GM18519 (cell line): ENCODE measurements around the gene LINC00632.
"Not testable (repeated sequence)": the region's sequence is repeated elsewhere in the genome, so short reads cannot be mapped to it uniquely, and the experiment has no call there.

Source experiments
- ATAC-seq: cut with Tn5 transposase; IDR thresholded peaks from one replicate; pipeline ENCODE4 v1.9.1; 2021; ENCODE audit warnings: mild to moderate bottlenecking, moderate library complexity; ENCODE audit not compliant: unreplicated experiment, low FRiP score

LINC00632 gene

DNA sequence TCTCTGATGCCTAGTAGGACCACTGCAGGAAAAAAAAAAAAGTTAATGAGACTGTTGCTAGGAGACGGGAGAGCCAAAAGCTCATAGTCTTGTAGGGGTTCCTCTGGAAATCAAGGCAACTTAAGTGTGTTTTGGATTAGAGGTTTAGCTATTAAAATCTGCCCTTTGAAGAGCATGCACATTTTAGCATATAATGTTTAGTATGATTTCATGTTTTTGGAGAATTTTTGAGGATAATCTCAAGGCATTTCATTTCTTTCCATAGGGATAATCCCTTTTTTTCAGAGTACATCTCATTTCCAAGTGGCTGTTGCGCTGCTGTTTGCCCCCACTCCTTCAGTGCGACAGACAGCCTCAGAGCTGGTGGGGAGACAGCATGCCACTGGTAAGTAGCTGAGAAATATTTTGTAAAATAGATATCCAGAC is at the start of gene LINC00632:
TSS of gene LINC00632 (plus strand) at position 339 of the 426 bp plus-strand sequence.
- no peak for ATAC-seq

- no peak for ATAC-seq
Measured at GRCh38 chrX:140661643-140662042, 47.9 kb upstream of the LINC00632 start.

GRCh38 chrX:140664939-140665338 is 44.6 kb upstream of the LINC00632 start:
- ATAC-seq: no peak

DNA sequence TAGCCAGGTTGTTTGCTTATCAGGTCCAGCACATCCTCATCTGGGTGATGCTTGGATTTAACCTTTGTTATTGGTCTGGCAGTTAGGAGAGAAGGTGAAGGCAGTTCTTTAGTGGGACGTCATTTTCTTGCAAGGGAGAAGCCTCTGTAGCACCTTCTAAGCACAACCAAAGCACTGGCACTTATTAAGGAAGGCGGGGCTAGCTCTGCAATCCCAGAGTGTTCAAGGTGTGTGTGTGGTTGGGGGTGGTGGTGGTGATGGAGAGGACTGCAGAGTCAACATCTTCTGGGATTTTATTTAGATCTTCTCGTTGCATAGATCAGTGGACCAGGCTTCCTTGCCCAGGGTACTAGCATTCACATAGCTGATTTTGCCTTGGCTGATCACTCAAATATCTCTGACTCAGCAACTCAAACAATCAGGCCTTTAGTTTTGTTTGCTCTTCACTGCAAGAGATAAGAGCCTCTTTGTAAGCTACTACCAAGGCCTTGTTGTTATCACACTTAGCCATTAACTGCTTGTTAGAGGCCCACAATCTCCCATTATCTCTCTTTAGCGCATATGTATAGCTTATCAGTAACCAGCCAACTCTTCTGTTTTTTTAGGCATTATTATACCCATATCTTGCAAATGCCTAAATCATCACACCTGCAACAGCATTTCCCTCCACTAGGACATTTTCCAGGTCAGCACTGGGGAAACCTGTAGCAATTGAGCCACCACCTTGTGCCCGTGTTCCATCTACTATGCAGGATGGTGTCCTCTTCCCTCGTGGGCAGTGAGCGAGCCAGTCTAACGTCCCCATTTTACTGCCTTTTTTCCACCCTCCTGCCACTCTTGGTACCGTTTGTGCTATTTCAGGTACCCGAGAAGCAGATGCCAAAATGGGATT is 36.5 kb upstream of the LINC00632 start:
- ATAC-seq: no peak

GRCh38 chrX:140687706-140688105 is 21.9 kb upstream of the LINC00632 start:
- ATAC-seq: no peak

DNA sequence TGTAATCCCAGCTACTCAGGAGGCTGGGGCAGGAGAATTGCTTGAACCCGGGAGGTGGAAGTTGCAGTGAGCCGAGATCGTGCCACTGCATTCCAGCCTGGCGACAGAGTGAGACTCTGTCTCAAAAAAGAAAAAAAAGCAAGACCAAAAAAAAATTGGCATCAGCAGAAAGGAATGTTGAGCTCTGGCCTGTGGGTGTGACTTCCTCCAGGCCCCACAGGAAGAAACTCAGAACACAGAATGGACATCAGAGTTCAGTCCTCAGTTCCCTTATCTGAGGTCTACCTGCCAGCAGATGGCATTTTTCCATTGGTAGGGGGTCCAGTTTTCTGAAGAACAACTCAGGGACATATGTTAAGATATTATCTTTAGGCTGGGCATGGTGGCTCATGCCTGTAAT is 18.0 kb upstream of the LINC00632 start:
- not testable (repeated sequence) for ATAC-seq

- no peak for ATAC-seq
Measured at GRCh38 chrX:140697618-140698017, 11.9 kb upstream of the LINC00632 start.

- peak; percentile 93 for ATAC-seq
Measured at GRCh38 chrX:140701480-140701879, 8.1 kb upstream of the LINC00632 start.

DNA sequence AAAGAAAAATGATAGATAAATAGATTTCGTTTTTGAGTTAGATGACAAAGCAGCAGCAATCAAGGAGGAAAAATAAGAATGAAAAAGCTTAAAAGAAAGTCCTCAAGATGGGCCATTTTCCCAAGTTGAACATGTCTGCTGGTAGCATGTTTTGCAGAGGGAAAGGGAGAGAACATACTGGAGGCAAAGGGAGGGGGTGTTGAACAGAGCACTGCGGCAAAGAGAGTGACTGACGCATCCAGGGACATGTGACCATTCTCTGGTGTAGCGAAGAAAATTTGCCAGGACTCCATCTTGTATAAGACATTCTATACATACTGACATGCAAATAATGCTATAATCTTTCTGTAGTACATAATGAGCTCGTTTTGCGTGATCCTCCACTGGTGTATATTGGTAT is 1.2 kb downstream of the LINC00632 start:
- no peak for ATAC-seq

DNA sequence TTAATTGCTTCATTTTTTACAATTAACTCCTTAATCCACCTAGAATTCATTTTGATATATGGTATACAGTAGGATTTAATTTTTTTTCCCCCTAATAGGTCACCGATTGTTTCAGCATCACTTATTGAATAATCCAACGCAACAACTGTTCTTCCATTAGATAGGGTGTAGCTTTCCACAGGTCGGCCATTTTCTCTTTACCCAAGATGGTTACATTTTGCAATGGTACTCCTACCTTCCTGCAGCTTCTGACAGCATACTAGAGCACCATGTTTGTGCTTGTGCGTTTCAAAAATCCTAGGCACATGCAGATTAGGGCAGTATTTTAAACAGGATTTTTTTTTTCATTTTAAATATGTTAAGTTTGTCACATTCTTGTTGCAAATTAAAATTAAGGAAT is 2.3 kb downstream of the LINC00632 start:
- no peak for ATAC-seq

- peak; percentile 74 for ATAC-seq
Measured at GRCh38 chrX:140712413-140713173, 3.0 kb downstream of the LINC00632 start.

GRCh38 chrX:140713174-140713539 is 3.6 kb downstream of the LINC00632 start:
- peak; percentile 75 for ATAC-seq

DNA sequence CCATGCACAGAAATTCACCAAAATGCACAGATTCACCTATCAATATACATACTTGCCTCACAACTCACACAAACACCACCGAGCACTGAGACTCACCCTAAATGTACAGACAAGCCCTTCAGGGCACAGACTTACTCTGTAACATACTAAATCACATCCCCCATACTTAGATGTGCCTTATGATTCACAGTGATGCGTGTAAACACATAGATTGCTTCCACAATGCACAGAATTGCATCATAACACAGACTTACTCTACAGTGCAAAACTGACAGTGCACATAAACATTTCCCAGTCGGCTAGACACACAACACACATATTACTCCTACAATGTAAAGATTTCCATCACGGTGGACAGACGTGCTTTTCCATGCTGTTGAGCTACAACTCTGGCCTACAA is 6.2 kb downstream of the LINC00632 start:
- ATAC-seq: no peak

DNA sequence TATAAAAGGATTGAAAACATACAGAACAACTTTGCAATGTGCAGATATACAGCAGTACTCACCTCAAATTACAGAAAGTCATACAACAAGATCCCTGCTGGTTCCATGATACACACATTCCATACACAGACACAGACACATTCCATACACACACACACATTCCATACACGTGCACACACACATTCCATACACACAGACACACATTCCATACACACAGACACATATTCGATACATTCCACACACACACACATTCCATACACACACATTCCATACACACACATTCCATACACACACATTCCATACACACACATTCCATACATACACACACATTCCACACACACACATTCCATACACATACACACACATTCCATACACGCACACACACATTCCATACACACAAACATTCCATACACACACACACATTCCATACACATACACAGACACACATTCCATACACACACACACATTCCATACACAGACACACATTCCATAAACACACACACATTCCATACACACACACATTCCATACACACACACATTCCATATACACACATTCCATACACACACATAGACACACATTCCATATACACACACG is 13.7 kb downstream of the LINC00632 start:
- ATAC-seq: no peak

- no peak for ATAC-seq
Measured at GRCh38 chrX:140724309-140724708, 14.8 kb downstream of the LINC00632 start.

DNA sequence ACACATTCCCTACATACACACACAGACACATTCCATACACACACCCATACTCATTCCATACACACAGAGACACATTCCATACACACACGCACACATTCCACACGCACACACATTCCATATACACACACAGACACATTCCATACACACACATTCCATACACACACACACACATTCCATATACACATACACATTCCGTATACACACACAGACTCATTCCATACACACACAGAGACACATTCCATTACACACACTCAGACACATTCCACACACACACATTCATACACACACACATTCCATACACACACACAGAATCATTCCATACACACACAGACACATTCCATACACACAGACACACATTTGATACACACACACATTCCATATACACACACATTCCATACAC is 15.2 kb downstream of the LINC00632 start:
- ATAC-seq: no peak

GRCh38 chrX:140725500-140725899 is 15.9 kb downstream of the LINC00632 start:
- ATAC-seq: no peak

DNA sequence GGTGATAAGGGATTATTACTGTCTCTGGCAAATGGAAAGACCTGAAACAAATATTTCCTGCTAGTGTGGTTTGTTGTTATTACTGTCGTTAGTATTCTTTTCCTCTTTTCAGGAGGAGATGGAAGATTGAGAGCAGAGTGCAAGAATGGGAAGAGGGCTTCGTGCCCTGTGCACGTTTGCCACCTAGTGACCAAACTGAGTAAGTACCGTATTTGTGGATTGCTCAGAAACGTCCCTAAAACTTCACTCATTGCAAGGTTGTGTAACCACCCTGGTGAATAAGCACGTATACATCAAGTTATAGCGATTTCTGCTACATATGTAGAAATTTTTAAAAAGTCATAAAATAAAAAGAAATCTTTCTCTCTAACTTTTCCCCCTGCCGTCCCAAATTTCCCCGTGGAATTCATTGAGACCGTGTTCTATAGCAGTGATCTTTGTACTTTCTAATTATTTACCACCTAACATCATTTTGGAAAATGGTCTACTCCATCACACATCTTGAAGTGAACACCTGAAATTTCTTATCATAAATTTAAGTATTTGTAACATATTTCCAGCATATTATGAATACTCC is 24.3 kb downstream of the LINC00632 start:
- ATAC-seq: peak; percentile 88

- no peak for ATAC-seq
Measured at GRCh38 chrX:140744085-140744484, 34.5 kb downstream of the LINC00632 start.

DNA sequence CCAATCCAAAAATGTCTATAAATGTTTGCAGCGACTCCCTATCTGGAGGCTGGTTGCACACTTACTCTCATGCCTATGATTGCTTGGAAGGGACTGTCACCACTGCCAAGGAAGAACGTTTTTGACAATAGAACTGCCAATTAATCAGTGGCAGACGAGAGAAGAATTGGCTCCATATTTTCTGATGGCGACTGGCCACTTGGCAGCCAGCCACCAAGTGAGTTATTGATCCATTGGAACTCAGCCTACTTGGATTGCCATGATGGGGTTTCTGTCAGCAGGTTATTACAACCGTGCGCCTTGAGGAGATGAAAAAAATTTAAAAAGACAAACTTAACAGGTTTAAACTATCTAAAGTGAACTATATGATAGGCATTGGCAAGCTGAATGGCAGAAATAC is 47.4 kb downstream of the LINC00632 start:
- ATAC-seq: no peak

DNA sequence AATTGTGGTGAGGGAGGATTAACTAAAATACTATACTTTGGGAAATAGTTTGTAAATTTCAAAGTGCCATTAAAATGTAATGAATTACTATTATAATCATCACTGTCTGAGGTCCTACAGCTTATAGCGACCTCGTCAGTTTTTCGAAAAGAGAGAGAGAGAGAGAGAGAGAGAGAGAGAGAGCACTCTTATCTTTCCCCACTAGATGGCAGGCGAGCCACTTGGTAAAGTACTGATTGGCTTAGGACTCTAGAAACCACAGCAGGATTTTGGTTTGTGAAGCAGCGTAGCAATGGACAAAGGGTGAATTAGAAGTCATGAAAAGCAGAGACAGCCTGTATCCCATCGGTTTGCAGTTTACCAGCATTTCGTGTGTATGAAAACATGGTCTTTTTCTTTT is 52.5 kb downstream of the LINC00632 start:
- peak; percentile 72 for ATAC-seq
